ENCODE results near the gene CWF19L1.

DNA sequence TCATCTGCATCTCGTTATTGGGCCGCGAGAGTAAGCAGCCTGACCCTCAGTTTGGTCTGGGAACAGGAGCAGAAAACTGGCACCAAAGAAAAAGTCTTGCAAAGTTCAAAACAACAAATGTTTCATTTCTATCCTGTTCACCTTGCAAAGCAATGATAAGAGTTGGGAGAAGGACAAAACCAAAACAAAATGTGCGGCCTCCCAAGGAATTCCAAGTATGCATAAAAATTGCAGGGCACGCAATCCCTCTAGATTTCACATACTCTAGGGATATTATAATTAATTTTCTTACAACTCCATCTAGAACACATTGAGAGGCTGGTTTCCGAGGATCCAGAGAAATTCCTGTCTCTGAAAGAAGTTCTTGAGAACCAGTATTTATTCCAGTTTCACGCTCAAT, 58.1 kb downstream of the CWF19L1 start:
- TF ChIP-seq POLR2A (IDR thresholded peaks at IDR 0.05) (no peak), CTCF (IDR thresholded peaks at IDR 0.05) (no peak)
